ENCODE data around the gene EXOC3L1. TPM values are rescaled to one million over a fixed set of nuclear protein-coding genes. Genes with fewer than 3 reads are reported as not detected.

The EXOC3L1 gene
- total and polyA plus RNA-seq, 2 of the 13 experiments (the other 11 are each of a cell fraction or from before 2014, with no cell fraction given), result 0.12 TPM; not detected in 1

DNA sequence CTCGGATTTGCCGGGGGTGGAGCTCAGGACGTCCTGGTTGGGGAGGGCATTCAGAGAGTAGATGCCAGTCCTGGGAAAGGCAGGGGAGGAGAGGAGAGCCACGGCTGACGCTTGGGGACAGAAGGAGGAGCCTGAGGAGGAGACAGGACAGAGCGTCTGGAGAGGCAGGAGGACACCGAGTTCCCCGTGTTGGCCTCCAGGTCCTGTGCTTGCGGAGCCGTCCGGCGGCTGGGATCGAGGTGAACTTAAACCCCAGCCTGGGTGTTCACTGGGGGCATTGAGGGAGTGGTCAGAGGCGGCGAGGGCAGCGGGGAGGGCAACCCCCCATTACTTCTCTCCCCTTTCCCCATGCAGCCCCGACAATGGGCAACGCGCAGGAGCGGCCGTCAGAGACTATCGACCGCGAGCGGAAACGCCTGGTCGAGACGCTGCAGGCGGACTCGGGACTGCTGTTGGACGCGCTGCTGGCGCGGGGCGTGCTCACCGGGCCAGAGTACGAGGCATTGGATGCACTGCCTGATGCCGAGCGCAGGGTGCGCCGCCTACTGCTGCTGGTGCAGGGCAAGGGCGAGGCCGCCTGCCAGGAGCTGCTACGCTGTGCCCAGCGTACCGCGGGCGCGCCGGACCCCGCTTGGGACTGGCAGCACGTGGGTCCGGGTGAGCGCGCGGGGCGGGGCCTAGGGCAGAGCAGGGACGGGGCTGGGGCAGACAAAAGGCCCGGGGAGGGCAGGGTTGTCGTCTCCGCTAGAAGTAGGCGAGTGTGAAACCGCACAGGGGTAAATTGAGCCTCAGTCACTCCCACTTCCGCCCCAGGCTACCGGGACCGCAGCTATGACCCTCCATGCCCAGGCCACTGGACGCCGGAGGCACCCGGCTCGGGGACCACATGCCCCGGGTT is 15.9 kb downstream of the EXOC3L1 start (continued):
- no peak for TF ChIP-seq MAF1 (CRISPR knock-in tag; IDR thresholded peaks at IDR 0.05; ENCODE audit: borderline replicate concordance)
- TF ChIP-seq ZNF781 (CRISPR knock-in tag; IDR thresholded peaks at IDR 0.05; ENCODE audit: borderline replicate concordance, not compliant biosample characterization), result no peak
- no peak for TF ChIP-seq TCF7L2 (IDR thresholded peaks at IDR 0.05; ENCODE audit: low read depth, low read length)
- peak; percentile 69 for TF ChIP-seq MEF2D (CRISPR knock-in tag; IDR thresholded peaks at IDR 0.05)
- TF ChIP-seq, protein P1, sequence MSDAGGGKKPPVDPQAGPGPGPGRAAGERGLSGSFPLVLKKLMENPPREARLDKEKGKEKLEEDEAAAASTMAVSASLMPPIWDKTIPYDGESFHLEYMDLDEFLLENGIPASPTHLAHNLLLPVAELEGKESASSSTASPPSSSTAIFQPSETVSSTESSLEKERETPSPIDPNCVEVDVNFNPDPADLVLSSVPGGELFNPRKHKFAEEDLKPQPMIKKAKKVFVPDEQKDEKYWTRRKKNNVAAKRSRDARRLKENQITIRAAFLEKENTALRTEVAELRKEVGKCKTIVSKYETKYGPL (CRISPR knock-in tag; IDR thresholded peaks at IDR 0.05), result no peak
- TF ChIP-seq HIVEP1 (CRISPR knock-in tag; IDR thresholded peaks at IDR 0.05), result peak; percentile 71; the same call in 1 of the 2 replicates
- peak; percentile 81; the same call in 1 of the 2 replicates for TF ChIP-seq ZSCAN29 (CRISPR knock-in tag; conservative IDR thresholded peaks at IDR 0.05)
- peak; percentile 75 for TF ChIP-seq NFYB (CRISPR knock-in tag; IDR thresholded peaks at IDR 0.05)
- no peak for TF ChIP-seq ATAD3A (CRISPR knock-in tag; IDR thresholded peaks at IDR 0.05)
- no peak; the same call in 1 of the 2 replicates for TF ChIP-seq SATB2 (CRISPR knock-in tag; IDR thresholded peaks at IDR 0.05)
- TF ChIP-seq NCOR1 (IDR thresholded peaks at IDR 0.05; ENCODE audit: borderline replicate concordance, low read length), result no peak
- TF ChIP-seq, protein P2, sequence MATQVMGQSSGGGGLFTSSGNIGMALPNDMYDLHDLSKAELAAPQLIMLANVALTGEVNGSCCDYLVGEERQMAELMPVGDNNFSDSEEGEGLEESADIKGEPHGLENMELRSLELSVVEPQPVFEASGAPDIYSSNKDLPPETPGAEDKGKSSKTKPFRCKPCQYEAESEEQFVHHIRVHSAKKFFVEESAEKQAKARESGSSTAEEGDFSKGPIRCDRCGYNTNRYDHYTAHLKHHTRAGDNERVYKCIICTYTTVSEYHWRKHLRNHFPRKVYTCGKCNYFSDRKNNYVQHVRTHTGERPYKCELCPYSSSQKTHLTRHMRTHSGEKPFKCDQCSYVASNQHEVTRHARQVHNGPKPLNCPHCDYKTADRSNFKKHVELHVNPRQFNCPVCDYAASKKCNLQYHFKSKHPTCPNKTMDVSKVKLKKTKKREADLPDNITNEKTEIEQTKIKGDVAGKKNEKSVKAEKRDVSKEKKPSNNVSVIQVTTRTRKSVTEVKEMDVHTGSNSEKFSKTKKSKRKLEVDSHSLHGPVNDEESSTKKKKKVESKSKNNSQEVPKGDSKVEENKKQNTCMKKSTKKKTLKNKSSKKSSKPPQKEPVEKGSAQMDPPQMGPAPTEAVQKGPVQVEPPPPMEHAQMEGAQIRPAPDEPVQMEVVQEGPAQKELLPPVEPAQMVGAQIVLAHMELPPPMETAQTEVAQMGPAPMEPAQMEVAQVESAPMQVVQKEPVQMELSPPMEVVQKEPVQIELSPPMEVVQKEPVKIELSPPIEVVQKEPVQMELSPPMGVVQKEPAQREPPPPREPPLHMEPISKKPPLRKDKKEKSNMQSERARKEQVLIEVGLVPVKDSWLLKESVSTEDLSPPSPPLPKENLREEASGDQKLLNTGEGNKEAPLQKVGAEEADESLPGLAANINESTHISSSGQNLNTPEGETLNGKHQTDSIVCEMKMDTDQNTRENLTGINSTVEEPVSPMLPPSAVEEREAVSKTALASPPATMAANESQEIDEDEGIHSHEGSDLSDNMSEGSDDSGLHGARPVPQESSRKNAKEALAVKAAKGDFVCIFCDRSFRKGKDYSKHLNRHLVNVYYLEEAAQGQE (IDR thresholded peaks at IDR 0.05; ENCODE audit: borderline replicate concordance in 1 of 2, low read depth in 1 of 2, low read length in 2 of 2), result peak in 1 of 2 experiments; percentile 32; a peak in 1 of 4 replicates
- TF ChIP-seq SP140L (CRISPR knock-in tag; IDR thresholded peaks at IDR 0.05; ENCODE audit: borderline replicate concordance), result no peak
- TF ChIP-seq, protein P3, sequence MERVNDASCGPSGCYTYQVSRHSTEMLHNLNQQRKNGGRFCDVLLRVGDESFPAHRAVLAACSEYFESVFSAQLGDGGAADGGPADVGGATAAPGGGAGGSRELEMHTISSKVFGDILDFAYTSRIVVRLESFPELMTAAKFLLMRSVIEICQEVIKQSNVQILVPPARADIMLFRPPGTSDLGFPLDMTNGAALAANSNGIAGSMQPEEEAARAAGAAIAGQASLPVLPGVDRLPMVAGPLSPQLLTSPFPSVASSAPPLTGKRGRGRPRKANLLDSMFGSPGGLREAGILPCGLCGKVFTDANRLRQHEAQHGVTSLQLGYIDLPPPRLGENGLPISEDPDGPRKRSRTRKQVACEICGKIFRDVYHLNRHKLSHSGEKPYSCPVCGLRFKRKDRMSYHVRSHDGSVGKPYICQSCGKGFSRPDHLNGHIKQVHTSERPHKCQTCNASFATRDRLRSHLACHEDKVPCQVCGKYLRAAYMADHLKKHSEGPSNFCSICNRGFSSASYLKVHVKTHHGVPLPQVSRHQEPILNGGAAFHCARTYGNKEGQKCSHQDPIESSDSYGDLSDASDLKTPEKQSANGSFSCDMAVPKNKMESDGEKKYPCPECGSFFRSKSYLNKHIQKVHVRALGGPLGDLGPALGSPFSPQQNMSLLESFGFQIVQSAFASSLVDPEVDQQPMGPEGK (CRISPR knock-in tag; IDR thresholded peaks at IDR 0.05), result 0 out of 2 replicates have a peak, but pooled peaks have one; percentile 36
- TF ChIP-seq YEATS2 (CRISPR knock-in tag; IDR thresholded peaks at IDR 0.05; ENCODE audit: borderline replicate concordance), result peak; percentile 66
- TF ChIP-seq, protein P4, sequence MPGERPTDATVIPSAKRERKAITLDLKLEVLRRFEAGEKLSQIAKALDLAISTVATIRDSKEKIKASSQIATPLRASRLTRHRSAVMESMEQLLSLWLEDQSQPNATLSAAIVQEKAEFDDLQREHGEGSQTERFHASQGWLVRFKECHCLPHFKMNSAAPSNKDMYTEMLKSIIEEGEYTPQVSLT (CRISPR knock-in tag; IDR thresholded peaks at IDR 0.05; ENCODE audit: borderline replicate concordance, low read depth), result no peak
- peak; percentile 77 for TF ChIP-seq RXRA (CRISPR knock-in tag; IDR thresholded peaks at IDR 0.05)
- no peak for TF ChIP-seq HOXA5 (CRISPR knock-in tag; IDR thresholded peaks at IDR 0.05)
- TF ChIP-seq ZFP62 (CRISPR knock-in tag; IDR thresholded peaks at IDR 0.05), result no peak
- peak; percentile 71; the same call in 1 of the 2 replicates for TF ChIP-seq THAP11 (CRISPR knock-in tag; IDR thresholded peaks at IDR 0.05)
- TF ChIP-seq HDAC2 (CRISPR knock-in tag; IDR thresholded peaks at IDR 0.05), result peak; percentile 93; the same call in 1 of the 2 replicates

Measured in HepG2 (cell line).